Neural progenitor cell (in vitro differentiated cells): Measurements from ENCODE around the gene SLC17A2.

Experiments used
- CTCF ChIP-seq: fragments of 200-600 bp; sonication (generic); IDR thresholded peaks from 2 replicates; pipeline ENCODE4 v1.5.1; 2017; ENCODE audit warnings: antibody characterized with exemption, mild to moderate bottlenecking
- EZH2phosphoT487 ChIP-seq: fragments of 200-600 bp; sonication (generic); IDR thresholded peaks from 2 replicates; pipeline ENCODE4 v1.6.1; 2017; ENCODE audit warnings: antibody characterized with exemption

GRCh38 chr6:25956226-25956625 is 25.7 kb upstream of the SLC17A2 start:
- TF ChIP-seq CTCF (no peak), EZH2phosphoT487 (no peak)
